Measurements from ENCODE around the gene MUSK.

DNA sequence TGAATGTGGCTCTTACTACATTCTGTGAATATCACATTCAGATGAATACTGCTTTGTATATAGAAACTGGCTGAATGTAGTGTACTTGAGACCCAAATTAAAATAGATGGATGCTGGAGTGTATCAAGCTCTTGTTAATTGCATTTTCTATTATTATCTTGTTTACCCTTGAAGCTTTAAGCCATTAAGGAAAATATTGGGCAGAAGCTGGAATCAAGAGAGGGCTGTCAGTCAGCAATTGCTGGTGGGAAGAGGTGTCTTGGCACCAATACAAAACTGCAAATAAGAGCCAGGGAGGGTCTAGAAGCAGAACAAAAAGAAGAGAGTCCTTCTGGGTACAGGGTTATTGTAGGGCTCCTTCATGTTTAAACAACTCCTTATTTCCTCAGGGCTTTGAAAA, 38.8 kb downstream of the MUSK start:
- no peak for TF ChIP-seq POLR2A (IDR thresholded peaks at IDR 0.05; ENCODE audit: low read depth, low read length)
- TF ChIP-seq, protein P1, sequence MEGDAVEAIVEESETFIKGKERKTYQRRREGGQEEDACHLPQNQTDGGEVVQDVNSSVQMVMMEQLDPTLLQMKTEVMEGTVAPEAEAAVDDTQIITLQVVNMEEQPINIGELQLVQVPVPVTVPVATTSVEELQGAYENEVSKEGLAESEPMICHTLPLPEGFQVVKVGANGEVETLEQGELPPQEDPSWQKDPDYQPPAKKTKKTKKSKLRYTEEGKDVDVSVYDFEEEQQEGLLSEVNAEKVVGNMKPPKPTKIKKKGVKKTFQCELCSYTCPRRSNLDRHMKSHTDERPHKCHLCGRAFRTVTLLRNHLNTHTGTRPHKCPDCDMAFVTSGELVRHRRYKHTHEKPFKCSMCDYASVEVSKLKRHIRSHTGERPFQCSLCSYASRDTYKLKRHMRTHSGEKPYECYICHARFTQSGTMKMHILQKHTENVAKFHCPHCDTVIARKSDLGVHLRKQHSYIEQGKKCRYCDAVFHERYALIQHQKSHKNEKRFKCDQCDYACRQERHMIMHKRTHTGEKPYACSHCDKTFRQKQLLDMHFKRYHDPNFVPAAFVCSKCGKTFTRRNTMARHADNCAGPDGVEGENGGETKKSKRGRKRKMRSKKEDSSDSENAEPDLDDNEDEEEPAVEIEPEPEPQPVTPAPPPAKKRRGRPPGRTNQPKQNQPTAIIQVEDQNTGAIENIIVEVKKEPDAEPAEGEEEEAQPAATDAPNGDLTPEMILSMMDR (IDR thresholded peaks at IDR 0.05; ENCODE audit: extremely low read depth in 1 of 2, insufficient read depth in 1 of 2, low read depth in 1 of 2, low read length in 2 of 2), result no peak
- no peak for TF ChIP-seq POLR2AphosphoS5 (IDR thresholded peaks at IDR 0.05; ENCODE audit: insufficient read depth, low read depth, low read length)
- TF ChIP-seq, protein P2, sequence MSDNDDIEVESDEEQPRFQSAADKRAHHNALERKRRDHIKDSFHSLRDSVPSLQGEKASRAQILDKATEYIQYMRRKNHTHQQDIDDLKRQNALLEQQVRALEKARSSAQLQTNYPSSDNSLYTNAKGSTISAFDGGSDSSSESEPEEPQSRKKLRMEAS (IDR thresholded peaks at IDR 0.05; ENCODE audit: insufficient read depth, insufficient read length), result no peak
- TF ChIP-seq EZH2 (IDR thresholded peaks at IDR 0.05; ENCODE audit: borderline replicate concordance, low read depth, low read length, severe bottlenecking), result no peak
- TF ChIP-seq FOS (IDR thresholded peaks at IDR 0.05; ENCODE audit: borderline replicate concordance, insufficient read depth, low read length), result no peak
- no peak for TF ChIP-seq JUN (IDR thresholded peaks at IDR 0.05; ENCODE audit: borderline replicate concordance, insufficient read depth, insufficient read length, low read depth)

Data from endothelial cell of umbilical vein (primary cell).